HG03558 (cell line): ENCODE measurements around the gene FAM237A.

ENCODE experiments used
- ATAC-seq: cut with Tn5 transposase; IDR thresholded peaks from one replicate; pipeline ENCODE4 v1.9.1; 2021; ENCODE audit warnings: moderate number of reproducible peaks; ENCODE audit not compliant: unreplicated experiment; ENCODE audit errors: extremely low read depth

FAM237A gene

DNA sequence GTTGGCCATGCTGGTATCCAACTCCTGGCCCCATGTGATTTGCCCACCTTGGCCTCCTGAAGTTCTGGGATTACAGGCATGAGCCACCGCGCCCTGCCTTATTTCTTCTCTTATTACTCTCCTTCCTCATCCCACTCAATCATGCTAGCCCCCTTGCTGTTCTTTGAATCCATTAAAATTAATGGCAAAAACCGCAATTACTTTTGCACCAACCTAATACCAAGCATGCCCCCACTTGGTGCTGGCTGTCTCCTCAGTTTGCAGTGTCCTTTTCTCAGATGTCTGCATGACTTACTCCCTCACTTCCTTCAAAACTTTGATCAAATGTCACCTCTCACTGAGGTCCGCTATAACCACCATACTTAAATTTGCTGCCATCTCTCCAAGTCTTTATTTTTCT is 41.3 kb downstream of the FAM237A start:
- ATAC-seq = no peak

DNA sequence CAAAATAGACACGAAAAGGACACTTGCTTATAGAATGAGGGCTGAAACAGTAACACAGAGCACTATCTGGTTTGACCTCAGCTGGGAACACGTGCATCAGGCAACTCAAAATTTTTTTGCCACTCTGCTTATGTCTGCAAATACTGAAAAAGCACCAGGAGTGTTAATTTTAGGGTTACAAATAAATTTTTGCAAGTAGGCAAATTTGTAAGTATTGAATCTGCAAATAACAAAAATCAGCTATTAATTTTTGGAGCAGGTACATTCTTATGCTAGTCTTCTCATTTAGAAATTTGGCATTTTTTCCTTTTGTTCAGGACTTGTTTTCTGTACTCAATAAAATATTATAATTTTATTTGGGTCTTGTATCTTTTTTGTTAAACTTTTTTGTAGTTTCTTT is 46.2 kb downstream of the FAM237A start:
- no peak for ATAC-seq

DNA sequence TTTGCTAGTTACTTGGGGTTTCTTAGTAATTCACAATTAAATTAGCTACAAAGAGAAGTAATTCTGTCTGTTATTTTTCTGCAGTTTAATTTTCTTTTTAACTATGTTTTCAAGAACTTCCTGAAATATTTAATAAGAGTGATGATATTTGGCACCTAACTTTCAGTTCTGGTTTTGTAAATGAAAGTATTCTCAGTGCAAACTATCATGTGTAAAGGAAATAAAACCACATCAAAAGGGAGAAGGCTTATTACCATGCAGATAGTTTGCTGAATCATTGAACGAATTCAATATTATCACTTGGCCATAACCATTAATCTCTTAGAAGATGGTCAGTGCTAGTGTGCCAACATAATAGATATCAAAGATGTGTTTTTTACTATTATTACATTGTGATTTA is 46.7 kb downstream of the FAM237A start:
- no peak for ATAC-seq

DNA sequence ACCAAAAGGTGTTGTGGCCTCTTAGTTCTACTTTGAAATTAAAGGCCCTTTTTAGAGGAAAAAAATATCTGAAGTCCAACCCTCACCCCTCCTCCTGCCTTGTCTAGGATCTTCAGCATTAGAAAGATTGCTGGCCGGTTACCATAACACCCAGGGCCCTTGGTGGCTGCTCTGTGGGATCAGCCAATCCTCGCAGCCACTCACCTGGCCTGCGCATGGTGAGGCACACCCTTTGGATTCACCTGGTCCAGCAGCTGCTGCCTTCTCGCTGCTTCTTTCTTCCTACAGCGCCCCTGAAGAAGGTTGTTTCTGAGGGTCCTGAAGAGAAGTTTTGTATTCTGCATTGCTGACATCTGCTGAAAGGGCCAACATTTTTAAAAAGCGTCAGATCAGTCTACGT is 50.7 kb downstream of the FAM237A start:
- ATAC-seq = no peak

DNA sequence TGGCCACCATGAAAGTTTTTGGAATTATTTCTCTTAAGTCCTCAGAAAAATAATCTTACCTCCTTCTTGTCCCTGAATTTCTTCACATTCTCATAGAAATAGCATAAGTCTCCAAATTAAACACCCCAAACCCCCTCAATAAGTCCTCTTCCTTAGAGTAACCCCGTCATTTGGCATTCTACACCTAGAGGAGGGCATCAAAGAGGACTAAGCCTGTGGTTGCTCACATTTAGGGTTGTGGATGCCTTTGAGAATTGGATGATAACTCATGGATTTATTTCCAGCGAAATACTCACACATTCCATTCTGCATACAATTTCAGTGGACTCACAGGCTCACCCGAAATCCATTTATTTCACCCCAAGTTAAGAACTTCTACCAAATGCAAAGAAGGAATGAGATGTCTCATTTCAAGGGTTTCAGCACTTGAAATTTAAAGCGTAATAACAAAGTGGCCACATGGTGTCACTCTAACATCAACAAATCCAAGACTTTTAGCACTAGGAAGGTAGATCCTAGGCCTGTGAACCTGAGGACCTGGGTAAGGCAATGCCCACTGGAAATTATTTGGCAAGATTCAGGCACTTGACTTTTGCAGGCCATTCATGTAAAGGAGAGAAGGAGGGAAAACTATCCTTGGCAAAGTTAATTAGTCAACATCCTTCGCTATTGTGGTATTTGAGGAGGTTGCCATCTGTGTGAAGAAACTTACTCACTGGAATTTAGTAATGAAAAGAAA is 51.3 kb downstream of the FAM237A start:
- ATAC-seq = no peak

DNA sequence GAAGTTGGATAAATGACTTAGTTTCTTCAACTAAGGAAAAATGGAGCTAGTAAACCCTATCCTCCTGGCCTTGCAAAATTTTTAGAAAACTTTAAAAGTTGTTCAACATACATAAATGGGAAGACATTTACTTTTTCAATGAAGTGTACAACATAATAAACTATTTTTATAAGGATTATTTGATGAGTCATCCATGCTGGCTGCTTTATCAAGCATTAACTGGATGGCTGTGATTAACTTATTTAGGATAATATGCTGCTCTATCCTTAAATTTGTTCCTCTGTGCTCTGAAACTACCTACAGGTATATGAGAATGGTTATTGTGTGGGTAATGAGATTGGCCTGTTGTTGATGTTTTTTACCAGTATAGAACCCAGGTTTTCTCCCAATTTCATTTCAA is 54.6 kb downstream of the FAM237A start:
- no peak for ATAC-seq

DNA sequence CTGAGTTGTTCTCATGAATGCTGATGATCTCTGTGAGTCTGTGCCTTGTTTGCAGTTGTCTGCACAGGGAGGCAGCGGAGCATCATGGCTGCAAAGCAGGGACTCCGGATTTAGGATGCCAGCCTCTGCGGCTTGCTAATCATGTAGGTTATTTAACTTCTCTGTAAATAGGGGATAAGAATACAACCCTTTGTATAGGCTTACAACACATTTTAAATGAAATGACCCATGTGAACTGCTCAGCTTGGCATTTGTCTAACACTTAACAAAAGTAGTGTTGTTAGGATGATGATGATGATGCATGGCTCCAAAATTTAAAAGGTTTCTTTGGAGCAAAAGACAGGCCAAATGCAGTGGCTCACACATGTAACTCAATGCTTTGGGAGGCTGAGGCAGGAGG is 56.5 kb downstream of the FAM237A start:
- ATAC-seq = no peak
